Measurements from ENCODE around the gene TMEM59L.

The TMEM59L gene

DNA sequence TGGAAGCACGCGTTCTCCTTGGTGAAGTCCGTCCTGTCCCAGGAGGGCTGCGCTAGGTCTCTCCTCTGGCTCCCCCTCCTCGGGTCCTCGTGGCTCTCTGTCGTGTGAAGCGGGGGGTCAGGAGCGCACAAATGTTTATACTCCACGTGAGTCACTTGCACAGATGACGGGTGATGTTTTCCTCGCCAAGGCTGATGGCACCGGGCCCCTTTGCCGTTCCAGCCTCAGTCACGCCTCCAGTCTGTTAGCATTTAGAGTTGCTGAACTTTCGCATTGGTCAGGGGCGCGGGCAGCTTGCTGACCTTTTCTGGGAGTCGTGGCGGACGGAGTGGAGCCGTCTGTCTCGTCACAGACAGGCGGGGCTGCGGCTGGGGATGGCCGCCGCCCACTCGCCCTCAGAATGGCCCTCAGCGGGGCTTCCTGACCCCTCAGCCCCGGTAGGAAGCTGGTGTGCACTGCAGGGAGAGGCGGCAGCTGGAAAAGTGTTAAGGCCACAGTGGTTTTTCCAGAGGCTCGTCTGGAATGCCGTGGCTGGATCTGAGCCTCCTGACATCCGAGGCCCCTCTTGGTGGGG is 37.9 kb downstream of the TMEM59L start:
- H3K4me3 ChIP-seq (ENCODE audit: low read length): no peak overlapping the region
- DNase-seq (ENCODE audit: low read depth): no peak
- no peak for TF ChIP-seq CTCF (conservative IDR thresholded peaks at IDR 0.05; ENCODE audit: low read depth, low read length)

- DNase-seq (ENCODE audit: low read depth): no peak
- H3K4me3 ChIP-seq (ENCODE audit: low read length): no peak overlapping the region
Observed at GRCh38 chr19:18651300-18651699, 38.6 kb downstream of the TMEM59L start.

GRCh38 chr19:18651733-18652132 is 39.1 kb downstream of the TMEM59L start:
- no peak overlapping the region for H3K4me3 ChIP-seq (ENCODE audit: low read length)
- no peak for DNase-seq (ENCODE audit: low read depth)
- TF ChIP-seq CTCF (conservative IDR thresholded peaks at IDR 0.05; ENCODE audit: low read depth, low read length): no peak

More at GRCh38 chr19:18651300-18651699, 38.6 kb downstream of the TMEM59L start:
- TF ChIP-seq CTCF (conservative IDR thresholded peaks at IDR 0.05; ENCODE audit: low read depth, low read length): no peak

DNA sequence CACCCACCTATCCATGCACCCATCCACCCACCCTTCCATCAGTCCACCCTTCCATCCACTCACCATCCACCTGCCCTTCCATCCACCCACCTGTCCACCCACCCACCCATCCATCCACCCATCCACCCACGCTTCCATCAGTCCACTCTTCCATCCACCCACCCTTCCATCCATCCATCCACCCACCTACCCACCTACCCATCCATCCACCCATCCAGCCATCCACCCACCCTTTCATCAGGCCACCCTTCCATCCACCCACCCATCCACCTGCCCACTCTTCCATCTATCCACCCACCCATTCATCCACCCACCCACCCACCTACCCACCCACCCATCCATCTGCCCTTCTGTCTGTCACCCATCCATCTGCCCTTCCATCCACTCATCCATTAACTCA is 41.2 kb downstream of the TMEM59L start:
- H3K4me3 ChIP-seq (ENCODE audit: low read length): no peak overlapping the region
- no peak for DNase-seq (ENCODE audit: low read depth)
- no peak for TF ChIP-seq CTCF (conservative IDR thresholded peaks at IDR 0.05; ENCODE audit: low read depth, low read length)

DNA sequence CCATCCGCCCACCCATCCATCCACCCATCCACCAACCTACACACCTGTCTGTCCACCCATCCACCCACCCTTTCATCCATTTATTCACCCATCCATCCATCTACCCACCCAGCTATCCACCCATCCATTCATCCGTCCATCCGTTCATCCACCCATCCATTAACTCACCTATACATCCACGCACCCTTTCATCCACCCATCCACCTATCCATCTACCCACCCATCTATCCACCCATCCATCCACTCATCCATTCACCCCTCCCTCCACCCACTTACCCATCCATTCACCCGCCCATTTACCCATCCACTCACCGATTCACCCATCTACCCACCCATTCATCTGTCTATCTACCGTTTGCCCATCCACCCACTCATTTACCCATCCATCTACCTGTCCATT is 41.8 kb downstream of the TMEM59L start:
- no peak for DNase-seq (ENCODE audit: low read depth)
- no peak for TF ChIP-seq CTCF (conservative IDR thresholded peaks at IDR 0.05; ENCODE audit: low read depth, low read length)
- H3K4me3 ChIP-seq (ENCODE audit: low read length): no peak overlapping the region

DNA sequence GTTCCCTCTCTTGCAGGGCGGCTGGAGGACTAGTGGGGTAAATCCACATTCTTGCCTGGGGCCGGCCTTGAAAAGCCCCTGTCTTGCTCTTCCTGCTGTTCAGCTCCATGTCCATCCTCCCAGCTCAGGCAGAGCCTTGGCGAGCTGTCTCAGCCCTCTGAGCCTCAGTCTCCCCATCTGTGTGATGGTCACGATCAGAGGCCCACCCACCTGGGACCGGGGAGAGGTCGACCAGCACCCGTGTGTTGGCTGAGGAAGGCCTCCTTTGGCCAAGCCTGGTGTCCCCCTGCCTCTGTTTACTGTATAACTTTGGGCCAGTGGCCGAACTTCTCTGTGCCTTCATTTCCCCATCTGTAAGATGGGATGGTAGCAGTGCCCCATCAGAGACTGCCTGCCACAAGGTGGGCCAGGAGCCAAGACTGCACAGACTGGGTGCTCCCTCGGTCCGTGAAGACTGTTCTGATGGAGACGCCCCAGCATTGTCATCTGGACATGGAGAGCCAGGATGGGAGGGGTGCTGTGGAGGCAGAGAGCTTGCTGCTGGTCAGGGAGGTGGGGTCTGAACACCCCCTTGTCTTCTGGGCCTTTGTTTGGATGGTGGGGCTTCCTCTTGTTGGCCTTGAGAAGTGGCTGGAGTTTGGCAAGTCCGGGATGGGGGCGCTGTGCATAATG is 42.6 kb downstream of the TMEM59L start:
- DNase-seq (ENCODE audit: low read depth): no peak
- H3K4me3 ChIP-seq (ENCODE audit: low read length): no peak overlapping the region
- TF ChIP-seq CTCF (conservative IDR thresholded peaks at IDR 0.05; ENCODE audit: low read depth, low read length): no peak

Data from retinal pigment epithelial cell (primary cell).